NCI-H524 treated with DMSO at 0.1 percent for 48 hours (cell line): Measurements from ENCODE around the gene INSRR.

Experiments
- DNase-seq: peaks from one replicate; lab custom pipeline; 2025; lab: John Stamatoyannopoulos, UW

Gene INSRR

DNA sequence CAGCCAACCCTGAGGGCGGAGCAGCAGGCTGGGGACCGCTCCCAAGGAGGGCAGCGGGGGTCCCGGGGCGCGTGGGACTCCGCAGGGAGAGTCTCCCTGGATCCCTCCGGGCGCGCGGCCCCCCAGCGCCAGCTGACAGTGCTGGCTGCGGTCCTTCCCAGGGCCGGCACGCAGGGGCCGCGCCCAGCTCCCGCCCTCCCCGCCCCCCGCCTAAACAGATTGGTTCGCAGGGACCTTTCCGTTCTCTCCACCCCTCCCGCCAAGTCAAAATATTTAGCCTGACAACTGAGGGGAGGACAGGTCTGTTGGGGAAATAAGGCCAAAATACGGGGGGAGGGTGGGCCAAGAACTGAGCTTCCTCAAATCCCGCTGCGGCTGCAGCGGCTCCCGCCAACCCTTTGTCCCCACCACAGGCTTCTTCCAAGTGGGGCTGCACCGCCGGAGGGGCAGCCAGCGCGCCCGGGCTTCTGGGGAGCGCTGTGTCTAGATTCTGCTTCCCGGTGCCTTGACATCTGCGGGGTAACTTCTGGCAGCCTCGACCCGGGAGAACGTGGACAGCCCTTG, at the start of gene INSRR:
INSRR (minus strand) TSS at position 159 of the 564 bp plus-strand sequence. CDS start 496 bp downstream, outside the sequence.
- DNase-seq: no peak

DNA sequence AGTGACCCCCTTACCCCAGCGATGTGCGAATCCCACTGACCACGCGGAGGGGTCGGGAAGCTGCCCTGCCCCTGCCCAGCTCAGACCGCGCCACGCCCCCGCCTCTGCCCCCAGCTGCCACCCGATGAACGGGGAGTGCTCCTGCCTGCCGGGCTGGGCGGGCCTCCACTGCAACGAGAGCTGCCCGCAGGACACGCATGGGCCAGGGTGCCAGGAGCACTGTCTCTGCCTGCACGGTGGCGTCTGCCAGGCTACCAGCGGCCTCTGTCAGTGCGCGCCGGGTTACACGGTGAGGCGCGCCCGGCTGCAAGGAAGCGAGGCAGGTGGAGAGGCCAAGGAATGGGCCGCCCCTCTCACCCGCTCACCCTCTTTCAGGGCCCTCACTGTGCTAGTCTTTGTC, 49.6 kb upstream of the INSRR start:
- no peak for DNase-seq

DNA sequence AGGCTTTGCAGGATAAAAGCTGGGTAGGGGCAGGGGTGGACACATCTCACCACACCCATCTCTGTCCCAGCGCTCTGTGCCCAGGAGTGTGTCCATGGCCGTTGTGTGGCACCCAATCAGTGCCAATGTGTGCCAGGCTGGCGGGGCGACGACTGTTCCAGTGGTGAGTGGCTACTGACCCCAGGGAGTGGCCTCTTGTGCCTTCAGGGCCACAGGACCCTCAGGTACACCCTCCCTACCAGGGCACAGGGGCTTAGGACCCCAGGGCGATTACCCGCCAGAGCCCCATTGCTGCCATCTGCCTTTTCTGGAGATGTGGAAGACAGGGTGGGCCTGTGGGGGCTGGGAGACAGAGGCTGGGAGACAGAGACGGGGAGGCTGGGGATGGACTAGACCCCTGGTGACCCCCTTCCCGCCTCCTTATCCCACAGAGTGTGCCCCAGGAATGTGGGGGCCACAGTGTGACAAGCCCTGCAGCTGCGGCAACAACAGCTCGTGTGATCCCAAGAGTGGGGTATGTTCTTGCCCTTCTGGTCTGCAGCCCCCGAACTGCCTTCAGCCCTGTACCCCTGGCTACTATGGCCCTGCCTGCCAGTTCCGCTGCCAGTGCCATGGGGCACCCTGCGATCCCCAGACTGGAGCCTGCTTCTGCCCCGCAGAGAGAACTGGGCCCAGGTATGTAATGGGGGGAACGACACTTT, 47.4 kb upstream of the INSRR start:
- no peak for DNase-seq

DNA sequence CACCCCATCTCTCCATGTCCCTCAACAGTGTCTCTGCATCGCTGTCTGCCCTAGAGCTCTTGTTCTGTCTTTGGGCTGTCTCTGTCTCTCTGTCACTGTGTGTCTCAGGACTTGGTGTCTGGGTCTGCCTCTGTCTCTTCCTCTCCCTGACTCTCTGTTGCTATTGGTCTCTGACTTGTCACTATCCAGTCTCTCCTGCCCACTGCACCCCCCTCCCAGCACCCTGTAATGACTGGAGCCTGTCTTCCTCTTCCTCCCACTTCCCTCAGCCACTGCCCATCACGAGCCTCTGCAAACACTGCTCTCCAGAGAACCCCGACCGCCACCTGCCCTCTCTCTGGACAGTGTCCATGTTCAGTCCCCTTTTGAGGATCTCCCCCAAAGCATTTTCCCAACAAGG, 46.7 kb upstream of the INSRR start:
- no peak for DNase-seq

DNA sequence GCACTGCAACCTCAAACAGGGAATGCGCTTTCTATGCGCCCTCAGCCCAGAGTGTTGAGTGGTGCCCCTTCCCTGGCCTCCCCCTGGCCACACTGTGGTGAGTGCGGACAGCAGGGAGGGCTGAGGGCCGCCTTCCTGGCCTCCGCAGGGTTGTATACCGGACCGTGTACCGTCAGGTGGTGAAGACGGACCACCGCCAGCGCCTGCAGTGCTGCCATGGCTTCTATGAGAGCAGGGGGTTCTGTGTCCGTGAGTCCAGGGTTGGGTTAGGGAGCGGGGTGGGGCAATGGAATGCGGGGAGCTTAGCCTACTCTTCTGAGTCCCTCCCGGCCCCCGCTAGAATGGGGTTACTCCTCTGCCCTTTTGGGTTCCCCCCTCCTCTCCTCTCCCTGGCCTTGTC, 46.3 kb upstream of the INSRR start:
- no peak for DNase-seq

DNA sequence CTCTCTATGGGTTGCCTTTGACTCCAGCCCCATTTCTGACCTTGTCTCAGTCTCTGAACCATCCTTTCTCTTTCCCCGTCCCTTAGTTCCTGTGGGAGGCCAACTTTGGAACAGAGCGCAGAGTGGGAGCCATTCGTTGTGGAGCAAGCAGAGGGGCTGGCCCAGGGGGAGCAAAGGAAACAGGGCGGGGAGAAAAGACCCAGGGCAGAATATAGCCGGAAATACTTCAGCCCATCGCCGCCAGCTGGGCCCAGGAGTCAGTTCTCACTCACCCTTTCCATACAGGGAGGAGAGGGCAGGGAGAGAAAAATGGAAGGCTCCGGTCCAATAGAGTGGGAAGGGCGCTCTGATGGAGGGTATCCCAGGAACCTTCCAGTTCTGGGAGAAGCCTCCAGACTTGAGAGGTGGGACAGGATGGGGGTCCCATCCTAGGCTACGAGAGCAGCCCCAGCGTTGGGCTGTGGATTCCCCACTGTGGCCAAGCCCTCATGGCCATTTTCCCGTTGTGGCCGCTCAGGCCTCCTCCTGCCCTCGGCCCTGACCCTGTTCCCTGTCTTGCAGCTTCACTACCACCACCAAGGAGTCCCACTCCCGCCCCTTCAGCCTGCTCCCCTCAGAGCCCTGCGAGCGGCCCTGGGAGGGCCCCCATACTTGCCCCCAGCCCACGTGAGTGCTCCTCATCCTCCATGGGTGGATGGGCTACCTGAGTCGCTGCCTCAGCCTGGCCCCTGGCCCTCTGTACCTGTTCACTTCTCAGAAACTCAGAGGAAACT, 45.5 kb upstream of the INSRR start:
- DNase-seq: no peak

DNA sequence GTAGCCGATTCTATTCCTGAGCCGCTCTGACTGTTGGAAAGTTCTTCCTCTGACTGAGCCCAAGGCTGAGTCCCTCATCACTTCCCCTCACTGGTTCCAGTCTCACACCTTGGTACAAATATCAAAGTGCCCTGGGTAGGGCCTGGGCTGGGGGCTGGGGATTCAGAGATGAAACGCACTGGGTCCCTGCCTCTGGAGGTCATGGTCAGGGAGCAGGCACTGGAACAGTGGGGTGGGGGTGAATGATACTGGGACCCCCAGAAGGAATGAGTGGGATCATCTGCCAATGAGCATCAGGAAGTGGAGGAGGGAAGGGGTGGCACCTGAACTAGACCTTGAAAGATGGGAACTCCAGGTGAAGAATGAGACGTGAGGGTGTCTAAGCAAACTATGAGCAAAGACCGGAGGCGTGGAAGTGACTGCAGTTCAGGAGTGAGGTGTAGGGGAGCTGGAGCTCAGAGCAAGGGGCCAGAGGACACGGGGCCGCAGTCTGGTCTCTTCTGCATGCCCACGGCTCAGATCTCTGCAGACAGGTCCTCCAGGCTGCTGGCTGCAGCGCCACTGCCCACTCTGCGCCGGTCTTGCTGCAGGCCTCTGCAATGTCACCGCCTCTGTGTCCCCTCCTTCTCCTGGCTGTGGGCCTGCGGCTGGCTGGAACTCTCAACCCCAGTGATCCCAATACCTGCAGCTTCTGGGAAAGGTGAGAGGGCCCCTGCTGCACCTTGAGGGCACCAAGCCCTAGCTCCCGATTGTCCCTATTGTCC, 44.6 kb upstream of the INSRR start:
- DNase-seq: no peak

DNA sequence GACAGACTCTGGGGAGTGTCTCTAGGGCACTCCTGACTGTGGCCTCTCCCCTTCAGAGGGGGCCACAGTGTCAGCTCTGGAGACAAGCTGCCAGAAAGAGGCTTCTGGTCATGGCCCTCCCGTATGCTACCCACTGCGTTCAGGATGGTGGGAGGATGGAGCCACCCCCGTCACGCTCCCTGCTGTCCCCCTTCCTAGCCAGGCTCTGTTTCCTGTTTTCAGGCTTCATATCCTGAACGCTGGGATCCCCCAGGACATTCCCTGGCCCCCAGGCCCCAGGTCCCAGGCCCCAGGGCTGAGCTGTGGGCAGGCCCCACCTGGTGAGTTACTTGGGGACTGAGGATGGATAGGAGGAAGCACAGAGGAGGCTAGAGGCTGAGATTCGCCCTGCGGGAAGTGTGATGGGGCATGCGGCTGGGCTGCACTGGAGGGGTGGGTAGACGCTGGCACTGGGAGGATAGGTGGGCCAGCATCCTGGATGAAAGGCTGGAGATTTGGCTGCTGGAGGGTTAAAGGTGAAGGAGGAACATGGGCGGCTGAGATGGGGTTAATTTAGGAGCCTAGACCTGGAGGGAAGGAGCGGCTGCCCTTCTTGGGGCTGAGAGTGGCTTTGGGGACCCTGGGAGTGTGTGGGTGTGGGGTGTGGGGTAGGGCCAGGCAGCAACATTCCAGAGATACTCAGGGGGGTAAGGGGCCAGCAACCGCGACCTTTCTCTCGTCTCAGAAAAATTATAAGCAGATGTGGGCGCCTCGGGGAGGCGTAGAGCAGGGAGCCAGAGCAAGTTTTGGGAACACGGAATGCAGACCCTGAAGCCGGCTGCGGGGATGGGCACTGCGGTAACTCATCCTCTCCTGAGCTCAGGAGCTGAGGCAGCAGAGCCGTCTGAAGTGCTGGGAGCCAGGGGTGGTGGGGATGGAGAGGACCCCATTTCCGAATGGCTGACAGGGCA, 43.3 kb upstream of the INSRR start:
- no peak for DNase-seq

DNA sequence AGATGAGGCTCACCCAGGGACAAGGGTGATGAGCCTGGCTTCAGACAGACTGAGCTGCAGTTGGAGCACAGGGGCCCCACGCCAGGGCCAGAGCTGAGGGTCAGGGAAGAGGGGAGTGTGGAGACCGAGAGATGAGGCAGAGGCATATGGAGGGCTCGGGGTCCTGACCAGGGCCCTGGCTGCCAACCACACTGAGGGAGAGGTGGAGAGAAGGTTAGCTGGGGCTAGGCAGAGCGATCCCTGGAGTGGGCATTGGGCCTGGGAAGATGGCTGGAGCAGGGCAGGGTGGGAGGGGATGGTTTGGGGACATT, 42.6 kb upstream of the INSRR start:
- no peak for DNase-seq

DNA sequence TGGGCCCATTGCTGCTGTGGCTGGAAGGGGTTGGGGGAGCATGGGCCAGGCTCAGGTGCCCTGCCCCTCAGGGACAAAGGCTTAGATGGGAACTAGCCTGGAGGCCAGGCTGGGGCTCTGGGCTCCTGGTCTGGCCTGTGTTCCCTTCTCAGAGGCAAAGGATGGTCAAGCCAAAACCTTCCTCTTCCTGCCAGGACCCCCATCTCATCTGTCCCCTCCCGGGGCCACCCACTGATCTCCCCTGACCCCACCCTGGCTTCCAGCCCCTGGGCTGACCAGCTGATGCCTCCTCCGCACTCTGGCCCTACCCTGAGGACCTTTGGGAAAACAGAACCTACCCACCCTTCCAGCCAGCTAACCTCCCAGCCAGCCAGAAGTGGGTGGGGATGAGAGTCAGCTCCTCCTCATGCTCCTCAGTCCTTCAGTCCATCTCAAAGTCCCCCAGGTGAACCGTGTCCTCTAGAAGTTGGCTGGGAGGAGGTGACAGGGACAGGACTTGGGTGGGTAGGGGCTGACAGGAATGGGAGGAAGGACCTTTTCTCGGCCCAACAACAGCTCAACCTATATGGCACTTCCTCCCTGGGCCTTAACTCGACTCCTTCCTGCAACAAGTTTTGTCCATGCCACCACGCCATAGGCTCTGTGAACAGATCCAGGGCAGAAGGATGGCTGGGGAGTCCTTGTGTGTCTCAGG, 42.1 kb upstream of the INSRR start:
- no peak for DNase-seq

DNA sequence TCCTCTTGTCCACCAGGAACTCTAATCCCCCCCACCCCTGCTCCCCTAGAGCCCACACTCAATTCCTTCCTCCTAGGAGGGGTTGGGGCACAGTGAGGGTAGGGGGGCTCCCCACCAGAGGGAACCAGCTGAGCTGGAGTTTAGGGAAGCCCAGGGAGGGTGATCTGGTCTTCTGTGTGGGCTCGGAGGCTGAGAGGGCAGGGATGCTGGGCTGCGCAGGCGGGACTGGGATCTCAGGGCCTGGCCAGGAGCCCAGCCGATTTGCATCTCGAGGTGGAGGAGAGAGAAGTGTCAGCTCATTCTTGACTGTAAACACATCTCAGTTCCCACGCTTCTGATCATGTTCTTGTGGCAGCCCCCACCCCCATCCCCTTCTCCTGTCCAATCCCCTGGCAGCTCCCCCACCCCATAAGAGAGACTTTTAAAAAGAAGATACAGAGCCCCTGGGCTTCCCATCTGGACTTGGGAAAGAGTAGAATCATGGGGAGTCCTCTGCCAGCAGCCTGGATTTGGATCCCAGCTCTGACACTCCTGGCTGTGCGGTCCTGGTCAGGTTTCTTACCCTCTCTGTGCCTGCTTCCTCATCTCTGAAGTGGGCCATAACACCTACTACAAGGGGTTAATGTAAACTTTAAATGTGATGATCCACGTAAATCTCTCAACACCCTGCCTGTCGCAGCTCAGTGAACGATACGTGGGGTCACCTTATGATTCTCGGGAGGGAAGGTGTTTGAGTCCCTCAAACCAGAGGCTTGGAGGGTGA, 41.2 kb upstream of the INSRR start:
- no peak for DNase-seq

DNA sequence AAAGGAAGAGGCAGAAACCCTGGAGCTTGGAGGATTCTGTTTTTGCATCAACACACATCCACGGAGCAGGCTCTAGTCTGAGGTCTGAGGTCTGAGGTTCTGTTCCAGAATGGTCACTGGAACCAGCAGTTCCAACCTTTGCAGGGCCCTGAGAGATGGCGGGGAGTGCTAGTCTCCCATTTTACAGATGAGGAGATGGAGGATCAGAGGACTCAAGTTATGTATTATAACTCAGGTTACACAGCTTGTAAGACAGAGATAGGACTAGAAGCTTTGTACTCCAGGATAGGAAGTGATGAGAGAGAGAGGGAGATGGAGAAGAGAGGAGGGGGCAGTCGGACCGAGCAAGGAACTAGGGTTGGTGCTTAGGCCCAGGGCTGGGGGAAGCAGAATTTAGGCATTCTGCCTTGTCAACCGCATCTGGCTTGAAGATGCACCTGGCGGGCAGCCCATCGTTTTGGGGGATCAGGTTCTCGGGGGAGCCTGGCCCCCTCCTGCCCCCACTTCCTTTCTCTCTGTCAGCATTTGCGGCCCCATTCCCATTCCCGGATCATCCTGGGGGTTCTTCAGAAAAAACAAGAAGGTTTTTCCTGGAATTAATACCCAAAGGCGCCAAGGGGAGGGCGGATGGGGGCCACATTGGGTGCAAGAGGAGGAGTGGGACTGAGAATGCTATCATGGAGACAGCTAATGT, 40.2 kb upstream of the INSRR start:
- no peak for DNase-seq

DNA sequence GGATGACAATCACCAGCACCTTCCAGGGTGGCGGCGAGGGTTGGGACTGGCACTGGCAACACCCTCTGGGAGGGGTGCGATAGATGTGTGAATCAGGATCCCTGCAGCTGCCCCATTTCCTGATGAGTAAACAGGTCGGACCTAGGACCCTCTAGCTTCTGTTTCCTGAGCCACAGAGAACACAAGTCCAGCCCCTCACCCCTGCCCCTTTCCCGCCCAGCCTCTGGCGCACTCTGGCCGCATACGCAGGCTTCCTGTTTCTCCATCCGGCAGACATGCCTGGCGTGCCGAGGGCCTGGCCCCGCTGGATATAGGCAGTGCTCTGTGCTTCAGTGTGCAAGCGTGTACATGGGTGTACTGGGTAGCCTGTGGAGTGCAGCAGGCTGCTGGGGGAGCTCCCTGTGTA, 39.2 kb upstream of the INSRR start:
- DNase-seq: no peak

DNA sequence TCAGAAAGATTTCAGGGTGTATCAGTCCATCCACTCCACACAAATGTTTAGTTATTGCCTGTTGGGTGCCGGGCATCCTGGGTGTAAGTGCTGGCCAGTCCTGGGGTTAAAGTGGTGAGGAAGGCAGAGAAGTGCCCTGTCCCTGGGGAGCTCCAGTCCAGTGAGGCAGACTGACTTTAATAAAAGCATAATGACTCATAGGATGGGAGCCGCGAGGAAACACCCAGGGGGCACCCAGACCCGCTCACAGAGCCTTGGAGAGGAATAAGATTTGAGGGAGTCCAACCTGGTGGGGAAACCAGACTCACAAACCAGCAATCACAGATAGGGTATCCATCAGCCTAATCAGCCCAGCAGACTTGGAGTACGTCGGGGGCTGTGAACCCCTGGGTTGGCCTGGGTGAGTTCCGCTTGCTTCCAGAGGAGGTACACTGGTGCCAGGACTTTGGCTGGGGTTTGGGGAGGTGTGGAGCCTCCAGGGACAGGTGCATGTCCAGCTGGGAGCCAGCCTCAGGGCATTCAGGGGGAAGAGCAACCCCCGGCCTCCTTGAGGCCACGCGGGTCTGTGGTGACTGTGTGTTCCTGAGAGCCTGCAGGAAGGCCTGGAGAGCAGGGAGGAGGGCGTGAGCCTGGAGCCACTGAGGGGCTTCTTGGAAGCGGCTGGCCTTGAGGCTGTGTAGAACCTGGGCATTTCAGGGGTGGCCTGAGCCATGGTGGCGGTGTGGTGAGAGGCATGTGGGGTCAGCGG, 38.3 kb upstream of the INSRR start:
- no peak for DNase-seq

DNA sequence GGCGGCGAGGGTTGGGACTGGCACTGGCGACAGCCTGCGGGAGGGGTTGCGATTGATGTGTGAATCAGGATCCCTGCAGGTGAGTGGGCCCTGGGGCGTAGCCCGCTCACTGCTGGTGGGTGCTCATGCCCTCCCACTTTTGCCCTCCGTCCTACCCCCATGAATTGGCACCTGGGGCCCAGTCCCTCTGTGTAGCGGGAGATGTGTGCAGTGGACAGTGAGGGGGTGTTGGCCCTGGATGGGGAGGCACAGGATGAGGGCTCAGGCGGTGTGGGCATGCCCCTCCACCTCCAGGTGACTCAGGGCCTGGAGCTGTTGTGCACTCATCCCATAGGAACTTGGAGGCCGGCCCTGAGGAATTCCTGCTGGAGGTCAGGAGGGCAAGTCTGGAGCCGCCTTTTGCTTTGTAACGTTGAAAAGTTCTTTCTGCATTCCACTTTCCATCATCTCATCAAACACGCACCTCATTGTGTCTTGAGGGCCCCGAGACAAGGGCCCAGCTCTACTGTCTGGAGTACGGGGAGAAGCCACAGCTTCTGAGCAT, 37.6 kb upstream of the INSRR start:
- no peak for DNase-seq

DNA sequence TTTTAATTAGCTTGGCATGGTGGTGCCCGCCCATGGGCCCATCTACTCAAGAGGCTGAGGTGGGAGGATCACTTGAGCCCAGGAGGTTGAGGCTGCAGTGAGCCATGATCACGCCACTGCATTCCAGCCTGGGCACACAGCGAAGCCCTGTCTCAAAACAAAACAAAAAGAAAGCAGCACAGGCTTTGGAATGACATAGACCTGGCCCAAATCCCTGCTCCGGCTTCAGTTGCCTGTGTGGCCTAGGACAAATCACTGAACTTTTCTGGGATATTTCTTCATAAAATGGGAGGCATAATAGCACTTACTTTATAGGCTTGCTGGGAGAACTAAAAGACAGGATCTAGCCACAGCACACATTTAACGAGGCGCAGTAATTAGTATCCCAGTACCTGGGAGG, 37.0 kb upstream of the INSRR start:
- no peak for DNase-seq

DNA sequence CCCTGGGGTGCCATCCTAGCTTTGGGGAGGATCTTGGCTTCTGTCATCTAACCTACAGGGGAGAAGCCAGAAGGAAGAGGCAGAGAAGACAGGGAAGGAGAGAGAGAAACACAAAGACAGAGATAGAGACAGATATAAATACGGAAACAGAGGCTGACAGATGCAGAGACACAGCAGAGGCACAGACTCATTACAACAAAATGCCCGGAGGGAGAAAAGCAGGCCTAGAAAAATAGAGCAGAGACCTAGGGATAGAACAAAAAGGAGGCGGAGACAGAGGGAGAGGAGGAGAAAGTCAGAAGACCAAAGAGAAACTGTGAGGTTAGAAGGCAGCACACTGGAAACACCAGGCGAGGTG, 36.5 kb upstream of the INSRR start:
- no peak for DNase-seq

DNA sequence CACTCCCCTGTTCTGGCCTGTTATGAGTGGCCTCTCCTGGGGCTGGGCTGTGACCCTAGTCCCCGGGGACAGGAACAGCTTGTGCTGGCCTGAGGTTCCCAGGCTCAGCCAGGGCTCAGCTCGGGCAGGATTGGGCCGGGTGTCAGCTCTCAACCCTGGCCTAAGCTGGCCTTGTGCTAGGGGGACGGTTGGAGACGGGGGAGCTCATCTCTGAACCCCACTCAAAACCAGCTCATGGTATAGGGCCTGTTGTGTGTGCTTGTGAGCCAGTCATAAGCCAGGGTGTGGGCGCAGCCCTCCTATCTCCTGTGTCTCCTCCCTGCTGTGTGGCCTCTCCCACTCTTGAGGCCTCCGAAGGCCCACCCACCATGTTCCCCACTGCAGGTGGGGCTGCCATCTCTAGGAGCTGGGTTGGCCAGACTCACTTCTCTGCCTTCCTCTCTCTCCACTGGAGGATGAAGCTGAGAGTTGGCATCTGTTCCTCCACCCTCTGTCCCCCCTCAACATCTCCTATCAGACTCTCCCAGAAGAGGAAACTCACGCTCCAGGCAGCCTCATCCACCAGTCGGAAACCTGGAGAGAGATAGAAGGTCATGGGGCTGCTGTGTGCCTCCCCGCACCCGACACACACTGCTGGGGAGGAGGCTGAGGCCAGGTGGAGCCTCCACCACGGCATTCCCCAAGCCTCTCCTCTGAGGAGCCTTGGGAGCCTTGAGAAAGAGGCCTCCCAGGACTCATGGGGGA, 36.0 kb upstream of the INSRR start:
- no peak for DNase-seq
